Muscle of leg (tissue), 11 donors: ENCODE measurements around the gene ADAMTS14. TPM values are rescaled to one million over a fixed set of nuclear protein-coding genes. Genes with fewer than 3 reads are reported as not detected.
"Not testable (repeated sequence)": the region's sequence is repeated elsewhere in the genome, so short reads cannot be mapped to it uniquely, and the experiment has no call there.

Source experiments
- DNase-seq: peaks from one replicate; pipeline ENCODE4 v3.0.0; 2013
- H3K27ac ChIP-seq: one replicate; pipeline ENCODE4 v1.5.1; 2013; ENCODE audit warnings: mild to moderate bottlenecking, low read length, control low read depth
- H3K27me3 ChIP-seq: one replicate; pipeline ENCODE4 v1.6.1; 2013; ENCODE audit warnings: low read length; ENCODE audit not compliant: control insufficient read depth, insufficient read depth
- H3K36me3 ChIP-seq: one replicate; pipeline ENCODE4 v1.6.1; 2013; ENCODE audit warnings: low read length; ENCODE audit not compliant: control insufficient read depth, insufficient read depth
- H3K4me1 ChIP-seq: one replicate; pipeline ENCODE4 v1.6.1; 2013; ENCODE audit warnings: low read length; ENCODE audit not compliant: control insufficient read depth, insufficient read depth
- H3K4me3 ChIP-seq: one replicate; pipeline ENCODE4 v1.5.1; 2013; ENCODE audit warnings: low read length, control low read depth
- H3K9me3 ChIP-seq: replicated peaks from 2 replicates; pipeline ENCODE4 v1.6.1; 2013; ENCODE audit warnings: low read depth, low read length; ENCODE audit not compliant: control insufficient read depth
- WGBS: methylation state at CpG from one replicate; pipeline ENCODE4 v1.1.5; 2013; ENCODE audit warnings: missing lambda C conversion rate; ENCODE audit not compliant: insufficient coverage; 5-methylcytosine and 5-hydroxymethylcytosine counted together
- polyA plus RNA-seq, 8 donors: library from polyadenylated mRNA; unstranded; fragments of 120-200 nt; gene quantifications; one replicate each; pipeline versions ENCODE4 v1.2.1 to v1.2.3, GENCODE V29; 2013; ENCODE audit warnings: inconsistent platforms in 1 of 8, low replicate concordance in 1 of 8; ENCODE audit not compliant: insufficient read length in 8 of 8, insufficient read depth in 1 of 8
- total RNA-seq: library from RNA; stranded (reverse); fragments of 120-200 nt; gene quantifications from one replicate; pipeline ENCODE4 v1.2.4, GENCODE V29; 2013

The ADAMTS14 gene
- total and polyA plus RNA-seq, 9 donors: 12.5 to 30.0 (median 20.0) TPM

GRCh38 chr10:70758757-70759514 lies 86.6 kb downstream of the ADAMTS14 start:
- Histone ChIP-seq H3K9me3 (no peaks in the 10 kb centered on the region), H3K4me3 (no peak overlapping the region), H3K27me3 (no peaks in the 10 kb centered on the region), H3K4me1 (peaks cover 41% of the 10 kb centered on the region), H3K27ac (no peak overlapping the region), H3K36me3 (peaks cover 38% of the 10 kb centered on the region)
- peak; percentile 89 for DNase-seq
- WGBS: 28% methylated on average over 6 of the region's 7 CpGs

GRCh38 chr10:70759781-70760180 lies 87.5 kb downstream of the ADAMTS14 start:
- Histone ChIP-seq H3K27ac (no peak overlapping the region), H3K27me3 (no peaks in the 10 kb centered on the region), H3K4me3 (no peak overlapping the region), H3K9me3 (no peaks in the 10 kb centered on the region), H3K36me3 (peaks cover 35% of the 10 kb centered on the region), H3K4me1 (peaks cover 33% of the 10 kb centered on the region)
- no peak for DNase-seq
- WGBS: 61% methylated on average over 7 of the region's 7 CpGs

GRCh38 chr10:70760271-70760787 lies 88.0 kb downstream of the ADAMTS14 start:
- Histone ChIP-seq H3K27ac (no peak overlapping the region), H3K9me3 (no peaks in the 10 kb centered on the region), H3K4me1 (peaks cover 27% of the 10 kb centered on the region), H3K36me3 (peaks cover 35% of the 10 kb centered on the region), H3K27me3 (no peaks in the 10 kb centered on the region), H3K4me3 (no peak overlapping the region)
- no peak for DNase-seq
- 47% methylated on average over 11 of the region's 12 CpGs for WGBS

- Histone ChIP-seq H3K4me1 (peaks cover 24% of the 10 kb centered on the region), H3K9me3 (peaks cover 5% of the 10 kb centered on the region), H3K4me3 (no peak overlapping the region), H3K36me3 (peaks cover 35% of the 10 kb centered on the region), H3K27ac (peak overlapping the region; percentile 8), H3K27me3 (no peaks in the 10 kb centered on the region)
- DNase-seq: peak; percentile 57
- WGBS: 30% methylated on average over 6 of the region's 7 CpGs
These were observed 88.8 kb downstream of the ADAMTS14 start for GRCh38 chr10:70761031-70761601.

GRCh38 chr10:70761727-70762350 lies 89.5 kb downstream of the ADAMTS14 start:
- Histone ChIP-seq H3K27me3 (no peaks in the 10 kb centered on the region), H3K4me1 (peaks cover 18% of the 10 kb centered on the region), H3K9me3 (peaks cover 5% of the 10 kb centered on the region), H3K27ac (no peak overlapping the region), H3K4me3 (no peak overlapping the region), H3K36me3 (peaks cover 35% of the 10 kb centered on the region)
- 90% methylated on average over 5 of the region's 10 CpGs for WGBS
- no peak for DNase-seq

- H3K4me3 ChIP-seq: no peak overlapping the region
- H3K27ac ChIP-seq: no peak overlapping the region
- WGBS: 100% methylated on average over 2 of the region's 7 CpGs
- peaks cover 5% of the 10 kb centered on the region for H3K9me3 ChIP-seq
- H3K36me3 ChIP-seq: peaks cover 35% of the 10 kb centered on the region
- DNase-seq: no peak
- H3K27me3 ChIP-seq: no peaks in the 10 kb centered on the region
- H3K4me1 ChIP-seq: peaks cover 16% of the 10 kb centered on the region
These were observed 90.3 kb downstream of the ADAMTS14 start for GRCh38 chr10:70762441-70763175.

GRCh38 chr10:70763567-70763966 lies 91.3 kb downstream of the ADAMTS14 start:
- no peak overlapping the region for H3K4me3 ChIP-seq
- no peak for DNase-seq
- 71% methylated on average over 1 of the region's 3 CpGs for WGBS
- H3K9me3 ChIP-seq: peaks cover 5% of the 10 kb centered on the region
- peaks cover 30% of the 10 kb centered on the region for H3K36me3 ChIP-seq
- H3K27me3 ChIP-seq: no peaks in the 10 kb centered on the region
- H3K4me1 ChIP-seq: peaks cover 16% of the 10 kb centered on the region
- no peak overlapping the region for H3K27ac ChIP-seq

- H3K9me3 ChIP-seq: peaks cover 5% of the 10 kb centered on the region
- 95% methylated on average over 8 of the region's 8 CpGs for WGBS
- no peak overlapping the region for H3K4me3 ChIP-seq
- peaks cover 10% of the 10 kb centered on the region for H3K4me1 ChIP-seq
- H3K36me3 ChIP-seq: peaks cover 16% of the 10 kb centered on the region
- no peak for DNase-seq
- no peak overlapping the region for H3K27ac ChIP-seq
- no peaks in the 10 kb centered on the region for H3K27me3 ChIP-seq
These were observed 93.7 kb downstream of the ADAMTS14 start for GRCh38 chr10:70765794-70766594.

- not testable (repeated sequence) for H3K27me3 ChIP-seq, H3K36me3 ChIP-seq, H3K9me3 ChIP-seq, H3K4me3 ChIP-seq, DNase-seq, H3K27ac ChIP-seq, H3K4me1 ChIP-seq
- WGBS: 82% methylated on average over 4 of the region's 6 CpGs
These were observed 95.8 kb downstream of the ADAMTS14 start for GRCh38 chr10:70768026-70768685.
